Measurements from ENCODE around the gene TEX53.

DNA sequence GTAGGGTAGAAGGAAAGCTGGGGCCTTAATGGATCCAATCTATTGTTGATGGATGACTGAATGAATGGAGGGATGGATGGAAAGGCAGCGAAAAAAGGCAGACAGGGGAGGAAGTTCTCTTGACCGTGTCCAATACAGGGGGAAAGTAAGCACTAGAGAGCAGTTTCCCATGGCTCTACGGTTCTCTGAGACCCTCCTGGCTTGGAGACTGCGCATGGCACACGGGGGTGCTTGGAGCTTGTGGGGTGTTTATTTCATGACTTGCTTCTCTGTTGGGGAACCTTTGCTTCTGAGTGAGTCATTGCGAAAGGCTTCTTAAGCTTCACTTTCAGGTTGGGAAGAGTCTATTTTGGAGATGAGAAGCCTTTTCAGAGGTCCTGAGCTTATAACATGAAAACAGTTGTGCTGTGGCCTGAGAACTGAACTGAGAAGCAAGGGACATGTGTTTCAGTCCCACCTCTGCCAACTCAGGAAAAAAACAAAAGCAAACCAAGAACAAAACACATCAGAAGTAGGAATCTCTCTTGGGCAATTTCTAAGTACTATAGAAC is 37.2 kb upstream of the TEX53 start:
- TF ChIP-seq, protein P1, sequence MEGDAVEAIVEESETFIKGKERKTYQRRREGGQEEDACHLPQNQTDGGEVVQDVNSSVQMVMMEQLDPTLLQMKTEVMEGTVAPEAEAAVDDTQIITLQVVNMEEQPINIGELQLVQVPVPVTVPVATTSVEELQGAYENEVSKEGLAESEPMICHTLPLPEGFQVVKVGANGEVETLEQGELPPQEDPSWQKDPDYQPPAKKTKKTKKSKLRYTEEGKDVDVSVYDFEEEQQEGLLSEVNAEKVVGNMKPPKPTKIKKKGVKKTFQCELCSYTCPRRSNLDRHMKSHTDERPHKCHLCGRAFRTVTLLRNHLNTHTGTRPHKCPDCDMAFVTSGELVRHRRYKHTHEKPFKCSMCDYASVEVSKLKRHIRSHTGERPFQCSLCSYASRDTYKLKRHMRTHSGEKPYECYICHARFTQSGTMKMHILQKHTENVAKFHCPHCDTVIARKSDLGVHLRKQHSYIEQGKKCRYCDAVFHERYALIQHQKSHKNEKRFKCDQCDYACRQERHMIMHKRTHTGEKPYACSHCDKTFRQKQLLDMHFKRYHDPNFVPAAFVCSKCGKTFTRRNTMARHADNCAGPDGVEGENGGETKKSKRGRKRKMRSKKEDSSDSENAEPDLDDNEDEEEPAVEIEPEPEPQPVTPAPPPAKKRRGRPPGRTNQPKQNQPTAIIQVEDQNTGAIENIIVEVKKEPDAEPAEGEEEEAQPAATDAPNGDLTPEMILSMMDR (IDR thresholded peaks at IDR 0.05; ENCODE audit: low read depth, low read length): no peak
- TF ChIP-seq EZH2phosphoT487 (IDR thresholded peaks at IDR 0.05; ENCODE audit: low read depth): no peak

Measured in OCI-LY3 (cell line).